Erythroblast (primary cell): ENCODE measurements around the gene PIK3CG.

Source experiments
- GATA1 ChIP-seq: IDR thresholded peaks from 2 replicates; pipeline ENCODE4 v1.6.1; 2011; ENCODE audit warnings: low read depth, mild to moderate bottlenecking, control low read depth, low read length, moderate library complexity
- POLR2A ChIP-seq: IDR thresholded peaks from 2 replicates; pipeline ENCODE4 v1.6.1; 2011; ENCODE audit warnings: mild to moderate bottlenecking, low read length

- no peak for TF ChIP-seq POLR2A
- no peak for TF ChIP-seq GATA1
These were observed 51.6 kb downstream of the PIK3CG start for GRCh38 chr7:106916679-106917078.
